KMS-11 (cell line): ENCODE measurements around the gene TAF1.

Experiments used
- H2AFZ ChIP-seq: fragments of 200-600 bp; sonication (generic); 2 replicates; pipeline ENCODE4 v1.6.1; 2016; ENCODE audit warnings: antibody characterized with exemption, mixed run types, low read depth
- H3K27ac ChIP-seq: fragments of 200-600 bp; sonication (generic); 2 replicates; pipeline ENCODE4 v1.6.1; 2016; ENCODE audit warnings: mild to moderate bottlenecking, mixed run types
- H3K27me3 ChIP-seq: fragments of 200-600 bp; sonication (generic); 2 replicates; pipeline ENCODE4 v1.6.1; 2017; ENCODE audit warnings: mild to moderate bottlenecking, low read depth, mixed run types, moderate library complexity; ENCODE audit not compliant: insufficient read depth
- H3K36me3 ChIP-seq: fragments of 200-600 bp; sonication (generic); 2 replicates; pipeline ENCODE4 v1.6.1; 2017; ENCODE audit warnings: mild to moderate bottlenecking, mixed run types; ENCODE audit not compliant: insufficient read depth
- H3K4me1 ChIP-seq: fragments of 200-600 bp; sonication (generic); 2 replicates; pipeline ENCODE4 v1.6.1; 2016; ENCODE audit warnings: mild to moderate bottlenecking, low read depth, mixed run types; ENCODE audit not compliant: poor library complexity, severe bottlenecking
- H3K4me2 ChIP-seq: fragments of 200-600 bp; sonication (generic); 2 replicates; pipeline ENCODE4 v1.7.0; 2016; ENCODE audit warnings: mild to moderate bottlenecking, mixed run types
- H3K4me3 ChIP-seq: fragments of 200-600 bp; sonication (generic); IDR thresholded peaks from 2 replicates; pipeline ENCODE4 v1.6.1; 2017; ENCODE audit warnings: low read depth, low read length, mixed read lengths; ENCODE audit not compliant: insufficient read depth
- H3K79me2 ChIP-seq: fragments of 200-600 bp; sonication (generic); 2 replicates; pipeline ENCODE4 v1.6.1; 2016; ENCODE audit warnings: low read depth, mixed run types; ENCODE audit not compliant: insufficient read depth
- H3K9ac ChIP-seq: fragments of 200-600 bp; sonication (generic); 2 replicates; pipeline ENCODE4 v1.6.1; 2016; ENCODE audit warnings: mild to moderate bottlenecking, mixed run types
- H4K20me1 ChIP-seq: fragments of 200-600 bp; sonication (generic); 2 replicates; pipeline ENCODE4 v1.6.1; 2016; ENCODE audit warnings: mild to moderate bottlenecking, mixed run types; ENCODE audit not compliant: insufficient read depth
- TF ChIP-seq, protein P1 (sequence below): fragments of 200-600 bp; sonication (generic); conservative IDR thresholded peaks from 2 replicates; pipeline ENCODE4 v1.6.1; 2017; ENCODE audit warnings: low read depth, mild to moderate bottlenecking, antibody characterized with exemption, low read length, moderate library complexity, mixed read lengths

TAF1 gene

GRCh38 chrX:71432733-71433132 is 66.6 kb downstream of the TAF1 start:
- H3K9ac ChIP-seq = no peak overlapping the region
- H3K27me3 ChIP-seq = no peaks in the 10 kb centered on the region
- H3K4me1 ChIP-seq = no peaks in the 10 kb centered on the region
- H3K4me3 ChIP-seq = no peak overlapping the region
- no peak overlapping the region for H2AFZ ChIP-seq
- no peak overlapping the region for H3K4me2 ChIP-seq
- no peaks in the 10 kb centered on the region for H4K20me1 ChIP-seq
- no peak overlapping the region for H3K27ac ChIP-seq
- H3K36me3 ChIP-seq = no peaks in the 10 kb centered on the region
- H3K79me2 ChIP-seq = no peaks in the 10 kb centered on the region
- TF ChIP-seq, protein P1, sequence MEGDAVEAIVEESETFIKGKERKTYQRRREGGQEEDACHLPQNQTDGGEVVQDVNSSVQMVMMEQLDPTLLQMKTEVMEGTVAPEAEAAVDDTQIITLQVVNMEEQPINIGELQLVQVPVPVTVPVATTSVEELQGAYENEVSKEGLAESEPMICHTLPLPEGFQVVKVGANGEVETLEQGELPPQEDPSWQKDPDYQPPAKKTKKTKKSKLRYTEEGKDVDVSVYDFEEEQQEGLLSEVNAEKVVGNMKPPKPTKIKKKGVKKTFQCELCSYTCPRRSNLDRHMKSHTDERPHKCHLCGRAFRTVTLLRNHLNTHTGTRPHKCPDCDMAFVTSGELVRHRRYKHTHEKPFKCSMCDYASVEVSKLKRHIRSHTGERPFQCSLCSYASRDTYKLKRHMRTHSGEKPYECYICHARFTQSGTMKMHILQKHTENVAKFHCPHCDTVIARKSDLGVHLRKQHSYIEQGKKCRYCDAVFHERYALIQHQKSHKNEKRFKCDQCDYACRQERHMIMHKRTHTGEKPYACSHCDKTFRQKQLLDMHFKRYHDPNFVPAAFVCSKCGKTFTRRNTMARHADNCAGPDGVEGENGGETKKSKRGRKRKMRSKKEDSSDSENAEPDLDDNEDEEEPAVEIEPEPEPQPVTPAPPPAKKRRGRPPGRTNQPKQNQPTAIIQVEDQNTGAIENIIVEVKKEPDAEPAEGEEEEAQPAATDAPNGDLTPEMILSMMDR = no peak

- no peak overlapping the region for H2AFZ ChIP-seq
- no peaks in the 10 kb centered on the region for H3K27me3 ChIP-seq
- no peaks in the 10 kb centered on the region for H3K36me3 ChIP-seq
- no peak overlapping the region for H3K4me2 ChIP-seq
- H4K20me1 ChIP-seq = no peaks in the 10 kb centered on the region
- no peak overlapping the region for H3K9ac ChIP-seq
- TF ChIP-seq, protein P1 = no peak
- no peaks in the 10 kb centered on the region for H3K4me1 ChIP-seq
- H3K27ac ChIP-seq = no peak overlapping the region
- no peak overlapping the region for H3K4me3 ChIP-seq
- H3K79me2 ChIP-seq = no peaks in the 10 kb centered on the region
Observed at GRCh38 chrX:71438750-71439149, 72.6 kb downstream of the TAF1 start.

DNA sequence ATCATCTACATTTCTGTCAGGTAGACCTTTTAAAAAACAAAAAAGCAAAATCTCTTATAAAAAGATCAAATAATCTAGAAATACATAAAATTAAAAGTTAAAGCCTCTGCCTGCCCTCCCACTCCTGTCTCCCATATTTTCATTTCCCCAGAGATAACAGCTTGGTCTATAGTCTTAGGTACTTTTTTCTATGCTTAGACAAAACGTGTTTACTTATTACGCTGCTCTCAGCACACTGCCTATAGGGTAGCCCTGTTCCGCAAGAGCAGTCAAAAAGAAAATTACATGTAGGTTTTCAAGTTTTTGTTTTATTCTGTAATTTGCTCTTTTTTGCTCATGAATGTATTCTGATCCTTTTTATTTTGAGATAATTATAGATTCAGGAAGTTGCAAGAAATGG is 73.3 kb downstream of the TAF1 start:
- H3K9ac ChIP-seq = no peak overlapping the region
- no peak overlapping the region for H3K27ac ChIP-seq
- no peak overlapping the region for H3K4me3 ChIP-seq
- H3K36me3 ChIP-seq = no peaks in the 10 kb centered on the region
- TF ChIP-seq, protein P1 = no peak
- H3K4me2 ChIP-seq = no peak overlapping the region
- H3K27me3 ChIP-seq = no peaks in the 10 kb centered on the region
- H3K4me1 ChIP-seq = no peaks in the 10 kb centered on the region
- no peak overlapping the region for H2AFZ ChIP-seq
- no peaks in the 10 kb centered on the region for H3K79me2 ChIP-seq
- no peaks in the 10 kb centered on the region for H4K20me1 ChIP-seq

DNA sequence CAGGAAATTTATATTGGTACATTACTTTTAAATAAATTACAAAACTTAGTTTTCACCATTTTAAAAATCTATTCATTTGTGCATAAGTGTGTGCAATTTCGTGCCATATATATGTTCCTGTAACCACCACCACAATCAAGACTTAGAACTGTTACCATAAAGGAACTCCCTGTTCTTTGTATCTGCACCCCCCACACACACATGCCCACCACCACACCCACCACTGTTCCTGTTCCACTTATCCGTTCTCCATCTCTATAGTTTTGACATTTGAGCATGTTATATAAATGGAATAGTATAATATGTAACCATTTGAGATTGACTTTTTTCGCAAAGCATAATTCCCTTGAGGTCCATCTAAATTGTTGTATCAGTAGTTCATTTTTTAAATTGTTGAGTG is 73.7 kb downstream of the TAF1 start:
- TF ChIP-seq, protein P1 = no peak
- H3K27ac ChIP-seq = no peak overlapping the region
- H3K4me1 ChIP-seq = no peaks in the 10 kb centered on the region
- H4K20me1 ChIP-seq = no peaks in the 10 kb centered on the region
- H3K4me3 ChIP-seq = no peak overlapping the region
- no peak overlapping the region for H3K9ac ChIP-seq
- H3K4me2 ChIP-seq = no peak overlapping the region
- no peak overlapping the region for H2AFZ ChIP-seq
- no peaks in the 10 kb centered on the region for H3K27me3 ChIP-seq
- H3K36me3 ChIP-seq = no peaks in the 10 kb centered on the region
- H3K79me2 ChIP-seq = no peaks in the 10 kb centered on the region
